ENCODE results near the gene CCT8. TPM values are rescaled to one million over a fixed set of nuclear protein-coding genes. Genes with fewer than 3 reads are reported as not detected.

CCT8 gene
- total and polyA plus RNA-seq, 10 of the 15 experiments (the other 5 are each of a cell fraction or from before 2014, with no cell fraction given), result 321 to 696 (median 471) TPM

GRCh38 chr21:29091033-29091432 is 17.6 kb upstream of the CCT8 start (continued):
- TF ChIP-seq FOS (IDR thresholded peaks at IDR 0.05; ENCODE audit: borderline replicate concordance, extremely low read depth, insufficient read length), result no peak
- no peak for TF ChIP-seq ASH2L (IDR thresholded peaks at IDR 0.05; ENCODE audit: borderline replicate concordance, low read depth)

- SMC1A ChIA-PET (ENCODE audit: uncharacterized antibody, unreplicated experiment), result interaction anchor here (1.1 to 10.3 kb wide), 3 partner anchors 12 to 286 kb away, joined by 4 to 114 read pairs (median 4); no protein-coding TSS in a partner anchor
- no peaks in the 10 kb centered on the region for H3K79me2 ChIP-seq (ENCODE audit: control insufficient read depth, insufficient read depth, low read length)
- H4K20me1 ChIP-seq (ENCODE audit: control insufficient read depth, insufficient read depth), result no peaks in the 10 kb centered on the region
- no peaks in the 10 kb centered on the region for H3K27me3 ChIP-seq (replicated peaks in 1 of 2; ENCODE audit: control insufficient read depth in 2 of 2, insufficient read depth in 2 of 2, low read length in 1 of 2)
- POLR2A ChIA-PET, result interaction anchor here (0.6 kb wide), 1 partner anchor 53 kb away, joined by 4 read pairs; no protein-coding TSS in a partner anchor
- no TSS peak for BruUV-seq (replicated peaks)
- intact Hi-C loops (cut with micrococcal nuclease; ENCODE audit: unreplicated experiment), result no loop called here
- H3K27ac ChIP-seq (ENCODE audit: control insufficient read depth, insufficient read depth), result no peak overlapping the region
- H2AFZ ChIP-seq (ENCODE audit: control insufficient read depth, low read depth, low read length), result no peak overlapping the region
- no peak for TF ChIP-seq PKNOX1 (IDR thresholded peaks at IDR 0.05)
- TF ChIP-seq JUND (IDR thresholded peaks at IDR 0.05; ENCODE audit: low read depth, low read length), result no peak
- TF ChIP-seq IRF3 (IDR thresholded peaks at IDR 0.05), result no peak
- no peak for TF ChIP-seq SP1 (IDR thresholded peaks at IDR 0.05; ENCODE audit: low read depth, low read length)
- no peak for TF ChIP-seq ZBTB4 (CRISPR knock-in tag; IDR thresholded peaks at IDR 0.05)
- TF ChIP-seq SMAD1 (IDR thresholded peaks at IDR 0.05; ENCODE audit: low read depth, partially characterized antibody), result no peak
- no peak for TF ChIP-seq FOXK2 (IDR thresholded peaks at IDR 0.05)
- no peak for TF ChIP-seq ZNF592 (IDR thresholded peaks at IDR 0.05)
- TF ChIP-seq STAT1 (conservative IDR thresholded peaks at IDR 0.05), result no peak
- H3K9ac ChIP-seq (ENCODE audit: control insufficient read depth, insufficient read depth, low read length), result no peak overlapping the region
- 93% methylated on average over 8 of the region's 8 CpGs for WGBS (ENCODE audit: insufficient coverage, insufficient replicate concordance, low lambda C conversion rate, missing lambda C conversion rate)
- in situ Hi-C loops (cut with MboI), result loop anchor here (5.0 to 10.0 kb wide), 2 partner anchors 287 to 770 kb away; no protein-coding TSS in a partner anchor
- FAIRE-seq (no peak), DNase-seq (ENCODE audit: low read depth, low spot score) (no peak), ATAC-seq (no peak)
- H3K9me3 ChIP-seq (replicated peaks; ENCODE audit: control insufficient read depth, insufficient read depth, low read length), result no peaks in the 10 kb centered on the region
- RAD21 ChIA-PET (ENCODE audit: unreplicated experiment), result interaction anchor here (8.6 kb wide), 1 partner anchor 286 kb away, joined by 85 read pairs; no protein-coding TSS in a partner anchor
- H3K4me3 ChIP-seq, result no peak overlapping the region
- CTCF ChIA-PET, result interaction anchor here (1.3 to 12.5 kb wide), 2 partner anchors 11 to 287 kb away, joined by 3 to 235 read pairs; no protein-coding TSS in a partner anchor
- H3K4me1 ChIP-seq (ENCODE audit: control insufficient read depth, insufficient read depth, low read length), result 0 out of 2 replicates have a peak, but pooled peaks cover under 1% of the 10 kb centered on the region
- H3K36me3 ChIP-seq (ENCODE audit: control insufficient read depth in 2 of 2, insufficient read depth in 2 of 2, low read length in 1 of 2), result no peaks in the 10 kb centered on the region
- no peak overlapping the region for H3K4me2 ChIP-seq (ENCODE audit: control insufficient read depth, insufficient read depth)
These were observed 11.8 kb upstream of the CCT8 start for GRCh38 chr21:29085106-29085752.
